Head of caudate nucleus (tissue), 42 donors: ENCODE results near the gene CCDC107.
"Not testable (repeated sequence)": the region's sequence is repeated elsewhere in the genome, so short reads cannot be mapped to it uniquely, and the experiment has no call there.

Experiments used
- DNase-seq, 42 donors: peaks; one replicate each; pipeline versions ENCODE4 v3.0.0 to v3.0.0-alpha.2; 2020 to 2021; ENCODE audit warnings: mixed read lengths in 7 of 42
- intact Hi-C: fragments of 100-400 bp; cut with DNase I; formaldehyde crosslinking; loops from one replicate; pipeline ENCODE4 v1.15.0; 2022

Gene CCDC107

GRCh38 chr9:35658137-35658967, at the start of gene CCDC107:
Gene CCDC107 (plus strand): TSS chr9:35658292. CDS start chr9:35658380, 88 bp downstream.
- DNase-seq, result peak; percentile 60 to 92 (median 84)
- intact Hi-C loops, result no loop called here

GRCh38 chr9:35609001-35609819, 48.9 kb upstream of the CCDC107 start:
- peak in 1 of 42 donors; percentile 35 for DNase-seq
- intact Hi-C loops, result loop anchor here (10.0 kb wide), 1 partner anchor 54 kb away; no protein-coding TSS in a partner anchor

- peak in 2 of 42 donors; percentile 33 to 39 for DNase-seq
These were observed 48.3 kb upstream of the CCDC107 start for GRCh38 chr9:35609820-35610163.

GRCh38 chr9:35611230-35611797, 46.8 kb upstream of the CCDC107 start:
- DNase-seq, result peak; percentile 34 to 85 (median 60)
- intact Hi-C loops, result no loop called here

More at GRCh38 chr9:35609820-35610163, 48.3 kb upstream of the CCDC107 start:
- intact Hi-C loops, result loop anchor here (10.0 kb wide), 1 partner anchor 55 kb away; no protein-coding TSS in a partner anchor

- intact Hi-C loops, result not testable (repeated sequence)
- DNase-seq, result peak in 1 of 42 donors; percentile 24
These were observed 46.0 kb upstream of the CCDC107 start for GRCh38 chr9:35612066-35612465.

GRCh38 chr9:35612843-35613242, 45.2 kb upstream of the CCDC107 start:
- intact Hi-C loops, result no loop called here
- no peak for DNase-seq

- intact Hi-C loops, result no loop called here
- DNase-seq, result no peak
These were observed 42.0 kb upstream of the CCDC107 start for GRCh38 chr9:35615981-35616680.

GRCh38 chr9:35616681-35617459, 41.2 kb upstream of the CCDC107 start:
- intact Hi-C loops, result no loop called here
- peak in 40 of 42 donors; percentile 31 to 77 (median 51) for DNase-seq

- intact Hi-C loops, result no loop called here
- no peak for DNase-seq
These were observed 40.5 kb upstream of the CCDC107 start for GRCh38 chr9:35617548-35617947.

- peak in 1 of 42 donors; percentile 22 for DNase-seq
- intact Hi-C loops, result no loop called here
These were observed 39.8 kb upstream of the CCDC107 start, which contains the start of gene CD72 for GRCh38 chr9:35618325-35618727. Gene CD72 (minus strand): TSS chr9:35618413. CDS start chr9:35618303, 110 bp downstream.

- no peak for DNase-seq
- intact Hi-C loops, result no loop called here
These were observed 39.0 kb upstream of the CCDC107 start for GRCh38 chr9:35618854-35619799.

GRCh38 chr9:35619800-35620158, 38.3 kb upstream of the CCDC107 start:
- no peak for DNase-seq
- intact Hi-C loops, result no loop called here

GRCh38 chr9:35627575-35627974, 30.5 kb upstream of the CCDC107 start:
- no peak for DNase-seq
- intact Hi-C loops, result no loop called here

GRCh38 chr9:35628389-35628991, 29.6 kb upstream of the CCDC107 start:
- intact Hi-C loops, result no loop called here
- DNase-seq, result peak in 9 of 42 donors; percentile 18 to 56 (median 51)

- intact Hi-C loops, result no loop called here
These were observed 28.5 kb upstream of the CCDC107 start for GRCh38 chr9:35629597-35629996.

GRCh38 chr9:35635730-35636129, 22.4 kb upstream of the CCDC107 start:
- intact Hi-C loops, result no loop called here
- no peak for DNase-seq

More at GRCh38 chr9:35629597-35629996, 28.5 kb upstream of the CCDC107 start:
- no peak for DNase-seq
